ENCODE data around the gene ASCL2.

- no peak for TF ChIP-seq CTCF (IDR thresholded peaks at IDR 0.05)
- no peak for TF ChIP-seq POLR2A (IDR thresholded peaks at IDR 0.05)
These were observed 3.0 kb downstream of the ASCL2 start for GRCh38 chr11:2267306-2267850.
